IMR-90 (cell line): Measurements from ENCODE around the gene GUCY2D. TPM values are rescaled to one million over a fixed set of nuclear protein-coding genes. Genes with fewer than 3 reads are reported as not detected.

ENCODE experiments used
- ATAC-seq: fragments of 200-7000 bp; cut with Tn5 transposase; 2 replicates; pipeline ENCODE4 v1.9.1; 2020; ENCODE audit warnings: low read depth, mild to moderate bottlenecking, moderate library complexity
- BruUV-seq: library from RNA; stranded (reverse); fragments of 400-500 nt; replicated peaks from 2 replicates; lab custom pipeline; 2021; lab: Mats Ljungman, UMichigan
- CTCF ChIA-PET: fragments of 300-600 bp; formaldehyde crosslinking; extraction: SDS; loops from one replicate; lab custom pipeline; 2021; ENCODE audit warnings: antibody characterized with exemption; lab: Yijun Ruan, JAX
- POLR2A ChIA-PET: fragments of 300-600 bp; sonication (Branson Sonifier 250); formaldehyde crosslinking; loops from one replicate; lab custom pipeline; 2022; ENCODE audit warnings: antibody characterized with exemption; ENCODE audit not compliant: unreplicated experiment; lab: Charles Lee
- DNase-seq: peaks from one replicate; pipeline ENCODE4 v3.0.0; 2013
- H2AFZ ChIP-seq: replicated peaks from 2 replicates; pipeline ENCODE3; 2013; ENCODE audit warnings: low read length, mild to moderate bottlenecking; ENCODE audit not compliant: poor library complexity
- H2AK5ac ChIP-seq: 2 replicates; pipeline ENCODE4 v1.6.1; 2013; ENCODE audit warnings: low read depth, low read length, inconsistent platforms
- H2AK9ac ChIP-seq: replicated peaks from 2 replicates; pipeline ENCODE3; 2013; ENCODE audit warnings: mild to moderate bottlenecking, low read depth, low read length, moderate library complexity; ENCODE audit not compliant: poor library complexity
- H2BK120ac ChIP-seq: 2 replicates; pipeline ENCODE4 v1.6.1; 2013; ENCODE audit warnings: low read depth, low read length, inconsistent platforms
- H2BK15ac ChIP-seq: 3 replicates; pipeline ENCODE4 v1.6.1; 2013; ENCODE audit warnings: low read depth, low read length, inconsistent platforms
- H2BK20ac ChIP-seq: 2 replicates; pipeline ENCODE4 v1.6.1; 2013; ENCODE audit warnings: low read depth, mild to moderate bottlenecking, inconsistent platforms, low read length, moderate library complexity
- H2BK5ac ChIP-seq: 2 replicates; pipeline ENCODE4 v1.6.1; 2013; ENCODE audit warnings: mild to moderate bottlenecking, low read depth, low read length, inconsistent platforms; ENCODE audit not compliant: poor library complexity, severe bottlenecking
- H3K14ac ChIP-seq: replicated peaks from 2 replicates; pipeline ENCODE4 v1.6.1; 2013; ENCODE audit warnings: low read depth, low read length, inconsistent platforms
- H3K18ac ChIP-seq: 2 replicates; pipeline ENCODE4 v1.6.1; 2013; ENCODE audit warnings: low read depth, low read length, control low read depth
- H3K23ac ChIP-seq: 2 replicates; pipeline ENCODE4 v1.6.1; 2013; ENCODE audit warnings: low read depth, low read length, inconsistent platforms
- H3K27ac ChIP-seq: 2 replicates; pipeline ENCODE4 v1.5.1; 2013; ENCODE audit warnings: mild to moderate bottlenecking, control low read depth, low read length; ENCODE audit not compliant: insufficient read depth
- H3K27me3 ChIP-seq: 2 replicates; pipeline ENCODE4 v1.6.1; 2013; ENCODE audit warnings: low read length; ENCODE audit not compliant: control insufficient read depth, insufficient read depth
- H3K36me3 ChIP-seq: 2 replicates; pipeline ENCODE4 v1.6.1; 2013; ENCODE audit warnings: low read length, mixed read lengths; ENCODE audit not compliant: control insufficient read depth, insufficient read depth
- H3K4ac ChIP-seq: 2 replicates; pipeline ENCODE4 v1.6.1; 2013; ENCODE audit warnings: low read depth, low read length, inconsistent platforms
- H3K4me1 ChIP-seq: 2 replicates; pipeline ENCODE4 v1.6.1; 2013; ENCODE audit warnings: low read length, mixed read lengths; ENCODE audit not compliant: control insufficient read depth, insufficient read depth
- H3K4me2 ChIP-seq: 2 replicates; pipeline ENCODE4 v1.6.1; 2013; ENCODE audit warnings: low read depth, mild to moderate bottlenecking, control low read depth, low read length, moderate library complexity
- H3K4me3 ChIP-seq: 2 replicates; pipeline ENCODE4 v1.5.1; 2013; ENCODE audit warnings: low read depth, mild to moderate bottlenecking, control low read depth, low read length, moderate library complexity; ENCODE audit not compliant: insufficient read depth
- H3K56ac ChIP-seq: 2 replicates; pipeline ENCODE4 v1.6.1; 2013; ENCODE audit warnings: low read length, inconsistent platforms; ENCODE audit not compliant: insufficient read depth; ENCODE audit errors: extremely low read depth
- H3K79me1 ChIP-seq, 2 experiments: 2 replicates each; pipeline ENCODE4 v1.6.1; 2013; ENCODE audit warnings: low read length in 2 of 2, inconsistent platforms in 1 of 2, low read depth in 1 of 2
- H3K9ac ChIP-seq: 2 replicates; pipeline ENCODE4 v1.6.1; 2013; ENCODE audit warnings: low read depth, low read length, control low read depth
- H3K9me1 ChIP-seq: 2 replicates; pipeline ENCODE4 v1.6.1; 2013; ENCODE audit warnings: low read length, inconsistent platforms; ENCODE audit not compliant: insufficient read depth
- H3K9me3 ChIP-seq: 2 replicates; pipeline ENCODE4 v1.6.1; 2013; ENCODE audit warnings: low read length; ENCODE audit not compliant: control insufficient read depth, insufficient read depth
- H4K20me1 ChIP-seq: 2 replicates; pipeline ENCODE4 v1.6.1; 2013; ENCODE audit warnings: low read length, inconsistent platforms; ENCODE audit not compliant: insufficient read depth
- H4K5ac ChIP-seq: 2 replicates; pipeline ENCODE4 v1.6.1; 2013; ENCODE audit warnings: mild to moderate bottlenecking, low read depth, low read length, control low read depth
- H4K8ac ChIP-seq, 2 experiments: 2 replicates each; pipeline ENCODE4 v1.6.1; 2013; ENCODE audit warnings: low read depth in 2 of 2, low read length in 2 of 2, control low read depth in 1 of 2, inconsistent platforms in 1 of 2
- H4K91ac ChIP-seq: 2 replicates; pipeline ENCODE4 v1.6.1; 2013; ENCODE audit warnings: low read depth, low read length, inconsistent platforms; ENCODE audit not compliant: insufficient read depth
- CHD1 ChIP-seq: IDR thresholded peaks from 2 replicates; pipeline ENCODE4 v1.6.1; 2012; ENCODE audit warnings: low read depth, low read length, improper control_type of control experiment
- RCOR1 ChIP-seq: IDR thresholded peaks from 2 replicates; pipeline ENCODE4 v1.6.1; 2012; ENCODE audit warnings: mild to moderate bottlenecking, low read length, improper control_type of control experiment; ENCODE audit not compliant: insufficient replicate concordance
- WGBS, 2 experiments: methylation state at CpG; one replicate each; pipeline versions ENCODE4 v1.1.5 to v1.1.7; 2013; ENCODE audit warnings: missing lambda C conversion rate in 2 of 2; ENCODE audit not compliant: insufficient read length in 1 of 2; ENCODE audit errors: extremely low coverage in 2 of 2; 5-methylcytosine and 5-hydroxymethylcytosine counted together
- dilution Hi-C: fragments of 300-500 bp; cut with HindIII; formaldehyde crosslinking; loops from one replicate; pipeline ENCODE4 v1.14.3; 2018; ENCODE audit warnings: low sequenced_read_pairs; ENCODE audit not compliant: unreplicated experiment
- in situ Hi-C: fragments of 300-500 bp; cut with MboI; formaldehyde crosslinking; loops from 3 replicates; pipeline ENCODE4 v1.14.3; 2019; ENCODE audit warnings: low sequenced_read_pairs, inconsistent platforms, mixed read lengths
- intact Hi-C: fragments of 100-400 bp; cut with micrococcal nuclease; formaldehyde crosslinking; loops from 2 replicates; pipeline ENCODE4 v1.10.0; 2022
- polyA plus RNA-seq, 3 experiments: library from polyadenylated mRNA; depleted of rRNA; stranded (reverse); fragments of >200 nt; gene quantifications; 2 replicates each; pipeline ENCODE4 v1.2.3, GENCODE V29; 2012; ENCODE audit warnings: low replicate concordance in 1 of 3
- total RNA-seq: library from RNA; depleted of rRNA; stranded (reverse); fragments of >200 nt; gene quantifications from 2 replicates; pipeline ENCODE4 v1.2.3, GENCODE V29; 2012

The GUCY2D gene
- total and polyA plus RNA-seq, 2 of the 4 experiments (the other 2 are of a cell fraction), result 0.03 TPM; not detected in 1

- Histone ChIP-seq H3K9me1 (no peaks in the 10 kb centered on the region), H2BK5ac (no peak overlapping the region), H3K27me3 (peaks cover 48% of the 10 kb centered on the region), H3K79me1 (no peaks in the 10 kb centered on the region), H2AK5ac (no peak overlapping the region), H3K4me2 (no peak overlapping the region), H3K27ac (no peak overlapping the region), H2AFZ (no peak overlapping the region), H2BK120ac (no peak overlapping the region), H4K20me1 (no peaks in the 10 kb centered on the region; the same call in 1 of the 2 replicates), H3K36me3 (no peaks in the 10 kb centered on the region), H3K4ac (no peak overlapping the region), H2AK9ac (no peak overlapping the region), H3K14ac (no peak overlapping the region), H4K8ac (no peak overlapping the region), H3K18ac (no peak overlapping the region), H3K9ac (no peak overlapping the region), H3K23ac (no peak overlapping the region), H3K4me3 (no peak overlapping the region), H2BK15ac (no peak overlapping the region), H3K9me3 (0 out of 2 replicates have a peak, but pooled peaks cover 5% of the 10 kb centered on the region), H2BK20ac (no peak overlapping the region), H4K91ac (no peak overlapping the region), H3K4me1 (peaks cover 2% of the 10 kb centered on the region; the same call in 1 of the 2 replicates), H4K5ac (no peak overlapping the region), H3K56ac (no peak overlapping the region)
- intact Hi-C loops (no loop called here), dilution Hi-C loops (no loop called here), in situ Hi-C loops (no loop called here)
- ATAC-seq (no peak), DNase-seq (no peak)
- POLR2A ChIA-PET, result no interaction called here
- BruUV-seq, result no TSS peak
- WGBS, 2 experiments, result no CpG with 5 or more reads among the region's 9 CpGs
- CTCF ChIA-PET, result interaction anchor here (1.3 kb wide), 1 partner anchor 33 kb away, joined by 4 read pairs; no protein-coding TSS in a partner anchor
- TF ChIP-seq CHD1 (no peak), RCOR1 (no peak)
Measured at GRCh38 chr17:8025176-8025911, 22.9 kb downstream of the GUCY2D start.
